GOT3 (cell line): ENCODE measurements around the gene ARL6IP4.
"Not testable (repeated sequence)": the region's sequence is repeated elsewhere in the genome, so short reads cannot be mapped to it uniquely, and the experiment has no call there.

Experiments used
- DNase-seq: peaks from one replicate; lab custom pipeline; 2025; ENCODE audit warnings: mixed read lengths; lab: John Stamatoyannopoulos, UW

Gene ARL6IP4

GRCh38 chr12:122980183-122981035 is at the start of gene ARL6IP4:
Gene ARL6IP4, plus strand, starts transcription at chr12:122980681. Its CDS starts 459 bp downstream, at chr12:122981140.
- DNase-seq = no peak

- DNase-seq = no peak
These were observed 48.3 kb upstream of the ARL6IP4 start for GRCh38 chr12:122932207-122932606.

GRCh38 chr12:122934722-122935121 is 45.8 kb upstream of the ARL6IP4 start:
- DNase-seq = no peak

- no peak for DNase-seq
These were observed 45.2 kb upstream of the ARL6IP4 start for GRCh38 chr12:122935318-122935717.

GRCh38 chr12:122937622-122938091 is 42.8 kb upstream of the ARL6IP4 start:
- no peak for DNase-seq

GRCh38 chr12:122939125-122939524 is 41.4 kb upstream of the ARL6IP4 start:
- no peak for DNase-seq

- not testable (repeated sequence) for DNase-seq
These were observed 39.1 kb upstream of the ARL6IP4 start for GRCh38 chr12:122941351-122941750.

GRCh38 chr12:122942637-122943036 is 37.8 kb upstream of the ARL6IP4 start:
- DNase-seq = no peak

GRCh38 chr12:122943196-122943595 is 37.3 kb upstream of the ARL6IP4 start:
- no peak for DNase-seq

GRCh38 chr12:122944605-122945592 is 35.6 kb upstream of the ARL6IP4 start:
- no peak for DNase-seq

GRCh38 chr12:122946690-122947341 is 33.7 kb upstream of the ARL6IP4 start:
- DNase-seq = peak; percentile 88

GRCh38 chr12:122947352-122947792 is 33.1 kb upstream of the ARL6IP4 start:
- DNase-seq = no peak

- DNase-seq = no peak
These were observed 31.9 kb upstream of the ARL6IP4 start for GRCh38 chr12:122948605-122949004.

GRCh38 chr12:122949405-122949804 is 31.1 kb upstream of the ARL6IP4 start:
- DNase-seq = no peak

GRCh38 chr12:122949816-122950675 is 30.4 kb upstream of the ARL6IP4 start:
- no peak for DNase-seq

- no peak for DNase-seq
These were observed 29.1 kb upstream of the ARL6IP4 start for GRCh38 chr12:122951406-122951805.

GRCh38 chr12:122951979-122952892 is 28.2 kb upstream of the ARL6IP4 start:
- peak; percentile 5 for DNase-seq

- DNase-seq = no peak
These were observed 25.3 kb upstream of the ARL6IP4 start for GRCh38 chr12:122955156-122955555.

GRCh38 chr12:122956035-122956434 is 24.4 kb upstream of the ARL6IP4 start:
- DNase-seq = no peak
